K562 (cell line): ENCODE data around the gene TULP4. TPM values are rescaled to one million over a fixed set of nuclear protein-coding genes. Genes with fewer than 3 reads are reported as not detected.

Source experiments
- ATAC-seq: fragments of 200-7000 bp; cut with Tn5 transposase; 3 replicates; pipeline ENCODE4 v1.9.1; 2020; ENCODE audit warnings: moderate library complexity
- BruUV-seq: library from RNA; stranded (reverse); fragments of 400-500 nt; replicated peaks from 2 replicates; lab custom pipeline; 2021; lab: Mats Ljungman, UMichigan
- CTCF ChIA-PET: fragments of 300-600 bp; formaldehyde crosslinking; extraction: SDS; loops from one replicate; lab custom pipeline; 2021; ENCODE audit warnings: low intra/inter-chr PET ratio; lab: Yijun Ruan, JAX
- POLR2A ChIA-PET: fragments of 300-600, 350-650 bp; sonication (Branson Sonifier 250); formaldehyde crosslinking; extraction: SDS; loops from one replicate; lab custom pipeline; 2021; ENCODE audit warnings: antibody characterized with exemption, inconsistent platforms; lab: Yijun Ruan, JAX
- DNase-seq, 4 experiments: peaks; one replicate each; pipeline versions ENCODE4 v3.0.0 to v3.0.0-alpha.2; 2011 to 2018; ENCODE audit warnings: low spot score in 3 of 4, mixed read lengths in 3 of 4; ENCODE audit errors: extremely low read depth in 1 of 4
- FAIRE-seq: peaks from 2 replicates; lab custom pipeline; 2011; peaks lifted over from hg19 to GRCh38; lab: Jason Lieb, UNC
- H2AFZ ChIP-seq: 2 replicates; pipeline ENCODE4 v1.6.0; 2011; ENCODE audit warnings: low read depth, low read length, control low read depth, inconsistent platforms
- H3K27ac ChIP-seq: fragments of 200-600 bp; 3 replicates; pipeline ENCODE4 v1.8.0; 2011; ENCODE audit warnings: low read depth, mild to moderate bottlenecking, control low read depth, inconsistent platforms, low read length, moderate library complexity, mixed read lengths; ENCODE audit errors: extremely low read depth
- H3K27me3 ChIP-seq, 2 experiments: fragments of 300-600 bp in 1 of 2; 2 replicates in 1 of 2; 3 replicates in 1 of 2; pipeline versions ENCODE4 v1.6.0 to v1.8.0; 2011; ENCODE audit warnings: inconsistent platforms in 2 of 2, low read length in 2 of 2, mild to moderate bottlenecking in 1 of 2, mixed read lengths in 1 of 2, moderate library complexity in 1 of 2; ENCODE audit not compliant: control insufficient read depth in 2 of 2, insufficient read depth in 2 of 2
- H3K36me3 ChIP-seq: fragments of 300-600 bp; 3 replicates; pipeline ENCODE4 v1.8.0; 2011; ENCODE audit warnings: mild to moderate bottlenecking, low read length, inconsistent platforms; ENCODE audit not compliant: control insufficient read depth, insufficient read depth
- H3K4me1 ChIP-seq, 2 experiments: fragments of 200-600 bp in 1 of 2; replicated peaks in 1 of 2; 2 replicates in 1 of 2; 3 replicates in 1 of 2; pipeline versions ENCODE4 v1.5.1 to v1.8.0; 2011; ENCODE audit warnings: inconsistent platforms in 2 of 2, low read length in 2 of 2, mild to moderate bottlenecking in 1 of 2, mixed read lengths in 1 of 2, moderate library complexity in 1 of 2; ENCODE audit not compliant: control insufficient read depth in 2 of 2, insufficient read depth in 2 of 2
- H3K4me2 ChIP-seq: 2 replicates; pipeline ENCODE4 v1.6.1; 2011; ENCODE audit warnings: low read length, control low read depth, inconsistent platforms, mixed read lengths; ENCODE audit not compliant: insufficient read depth
- H3K4me3 ChIP-seq: fragments of 200-600 bp; sonication (generic), shearing (Covaris generic); 2 replicates; pipeline ENCODE4 v1.5.1; 2016; ENCODE audit warnings: control low read depth, inconsistent platforms
- H3K79me2 ChIP-seq: fragments of 200-600 bp; 3 replicates; pipeline ENCODE4 v1.8.0; 2011; ENCODE audit warnings: low read length, inconsistent platforms; ENCODE audit not compliant: control insufficient read depth, insufficient read depth
- H3K9ac ChIP-seq, 2 experiments: 2 replicates each; pipeline versions ENCODE4 v1.6.0 to v1.6.1; 2011; ENCODE audit warnings: low read depth in 2 of 2, low read length in 2 of 2, control low read depth in 1 of 2, inconsistent platforms in 1 of 2, mild to moderate bottlenecking in 1 of 2, mixed read lengths in 1 of 2; ENCODE audit not compliant: insufficient read depth in 1 of 2
- H3K9me1 ChIP-seq: one replicate; pipeline ENCODE4 v1.6.0; 2011; ENCODE audit warnings: inconsistent platforms, mild to moderate bottlenecking, low read length, moderate library complexity; ENCODE audit not compliant: control insufficient read depth, insufficient read depth
- H3K9me3 ChIP-seq: replicated peaks from 2 replicates; pipeline ENCODE4 v1.5.1; 2011; ENCODE audit warnings: low read depth, low read length, inconsistent platforms; ENCODE audit not compliant: control insufficient read depth, insufficient read depth
- H4K20me1 ChIP-seq: replicated peaks from 2 replicates; pipeline ENCODE4 v1.6.1; 2011; ENCODE audit warnings: low read length, inconsistent platforms, mixed read lengths; ENCODE audit not compliant: control insufficient read depth, insufficient read depth
- CCNT2 ChIP-seq: IDR thresholded peaks from 2 replicates; pipeline ENCODE4 v1.6.1; 2011; ENCODE audit warnings: borderline replicate concordance, low read depth, mild to moderate bottlenecking, moderate library complexity, mixed read lengths, low read length; ENCODE audit not compliant: insufficient read length; ENCODE audit errors: extremely low read depth
- FOXK1 ChIP-seq: sonication (generic); formaldehyde crosslinking; IDR thresholded peaks from 2 replicates; pipeline ENCODE4 v1.8.0; 2022; ENCODE audit warnings: missing genetic modification reagents, mild to moderate bottlenecking, borderline replicate concordance
- HDAC3 ChIP-seq: fragments of 450-650 bp; IDR thresholded peaks from 2 replicates; pipeline ENCODE4 v1.6.1; 2018; ENCODE audit warnings: borderline replicate concordance, mild to moderate bottlenecking, moderate library complexity; ENCODE audit not compliant: partially characterized antibody
- NFE2L1 ChIP-seq: fragments of 450-650 bp; IDR thresholded peaks from 2 replicates; pipeline ENCODE4 v1.6.1; 2016; ENCODE audit warnings: missing genetic modification characterization, low read depth, mild to moderate bottlenecking, missing compliant biosample characterization, moderate library complexity, borderline replicate concordance
- NR2F6 ChIP-seq: fragments of 450-650 bp; formaldehyde crosslinking; IDR thresholded peaks from 2 replicates; pipeline ENCODE4 v1.4.0; 2020; ENCODE audit warnings: mild to moderate bottlenecking
- POLR2B ChIP-seq: fragments of 450-650 bp; IDR thresholded peaks from 2 replicates; pipeline ENCODE4 v1.6.1; 2018; ENCODE audit warnings: low read depth; ENCODE audit not compliant: partially characterized antibody
- POLR2G ChIP-seq: fragments of 200-400 bp; formaldehyde crosslinking; IDR thresholded peaks from 2 replicates; pipeline ENCODE4 v1.6.1; 2017; ENCODE audit warnings: low read depth, mild to moderate bottlenecking, antibody characterized with exemption, low read length, moderate library complexity
- RB1 ChIP-seq: fragments of 450-650 bp; IDR thresholded peaks from 2 replicates; pipeline ENCODE4 v1.6.1; 2017; ENCODE audit warnings: low read depth, mild to moderate bottlenecking
- RHOXF2B ChIP-seq: fragments of 250-450 bp; sonication (Bioruptor Pico); conservative IDR thresholded peaks from 2 replicates; pipeline ENCODE4 v1.5.1; 2021
- SMARCA4 ChIP-seq: fragments of 450-650 bp; IDR thresholded peaks from 2 replicates; pipeline ENCODE4 v1.6.1; 2016
- ZNF239 ChIP-seq: fragments of 250-450 bp; sonication (Bioruptor Pico); IDR thresholded peaks from 2 replicates; pipeline ENCODE4 v1.4.0; 2020; ENCODE audit warnings: mild to moderate bottlenecking
- ZNF699 ChIP-seq: fragments of 250-450 bp; sonication (Bioruptor Pico); IDR thresholded peaks from 2 replicates; pipeline ENCODE4 v1.8.0; 2021; ENCODE audit warnings: mild to moderate bottlenecking, moderate library complexity; ENCODE audit not compliant: insufficient replicate concordance
- WGBS: fragments of 100-300 bp; shearing (Covaris generic); methylation state at CpG from one replicate; pipeline ENCODE4 v1.1.6; 2016; ENCODE audit warnings: low coverage, mixed read lengths; ENCODE audit not compliant: insufficient coverage; ENCODE audit errors: missing lambda C conversion rate; 5-methylcytosine and 5-hydroxymethylcytosine counted together
- in situ Hi-C: fragments of 300-500 bp; cut with MboI; formaldehyde crosslinking; loops from 4 replicates; pipeline ENCODE4 v1.15.0; 2018; ENCODE audit warnings: inconsistent platforms, mixed read lengths
- intact Hi-C: fragments of 100-400 bp; cut with micrococcal nuclease; formaldehyde crosslinking; loops from 2 replicates; pipeline ENCODE4 v1.14.2; 2022
- polyA plus RNA-seq, 8 experiments: library from polyadenylated mRNA; depleted of rRNA in 4 of 8; stranded (reverse) in 5 of 8; unstranded in 3 of 8; fragments of >200 nt; fragmentation: Nextera tagmentation in 2 of 8; fragmentation: Illumina TruSeq in 1 of 8; extraction: Ambion mirVana in 2 of 8; extraction: Trizol in 1 of 8; gene quantifications; 2 replicates each; pipeline versions ENCODE4 v1.2.1 to v1.2.3, GENCODE V29; 2011 to 2014; ENCODE audit warnings: inconsistent platforms in 1 of 8, missing spikeins in 1 of 8
- total RNA-seq, 7 experiments: library from RNA; depleted of rRNA in 6 of 7; stranded (reverse); fragments of >200 nt in 6 of 7; fragmentation: Illumina TruSeq in 2 of 7; extraction: Trizol in 2 of 7; gene quantifications; 2 replicates each; pipeline versions ENCODE4 v1.2.1 to v1.2.3, GENCODE V29; 2011 to 2021; ENCODE audit warnings: low replicate concordance in 1 of 7
- TF ChIP-seq, protein P1 (sequence below): fragments of 450-650 bp; conservative IDR thresholded peaks from 2 replicates; pipeline ENCODE4 v1.6.1; 2016; ENCODE audit warnings: missing genetic modification characterization, low read depth, mild to moderate bottlenecking, control low read depth, missing compliant biosample characterization
- TF ChIP-seq, protein P2 (sequence below): fragments of 250-450 bp; sonication (Bioruptor Pico); IDR thresholded peaks from 2 replicates; pipeline ENCODE4 v1.4.0; 2020

Gene TULP4
- total and polyA plus RNA-seq, 9 of the 15 experiments (the other 6 are each of a cell fraction or from before 2014, with no cell fraction given) = 1.2 to 50.4 (median 11.0) TPM

DNA sequence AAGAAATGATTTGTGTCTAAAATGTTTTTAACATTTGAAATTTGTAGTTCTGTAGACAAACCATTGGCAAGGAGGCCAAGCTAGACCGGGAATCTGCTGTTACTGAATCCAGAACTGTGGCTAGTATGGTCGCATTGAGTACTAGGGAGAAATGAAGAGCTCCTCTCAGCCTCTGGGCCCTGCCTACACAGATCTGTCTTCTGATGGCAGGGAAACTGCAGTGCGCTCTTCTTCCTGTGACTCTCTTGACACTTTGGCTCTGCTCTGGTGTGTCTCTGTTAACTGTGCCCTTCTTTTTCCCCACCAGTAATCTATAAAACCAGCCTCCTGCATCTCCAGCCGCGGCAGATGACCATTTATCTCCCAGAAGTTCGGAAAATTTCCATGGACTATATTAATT lies 186.1 kb downstream of the TULP4 start:
- Histone ChIP-seq H3K79me2 (no peaks in the 10 kb centered on the region), H3K4me2 (no peak overlapping the region), H3K9ac (no peak overlapping the region), H3K9me1 (no peaks in the 10 kb centered on the region), H3K36me3 (peaks cover 41% of the 10 kb centered on the region), H2AFZ (no peak overlapping the region), H4K20me1 (no peaks in the 10 kb centered on the region), H3K27ac (no peak overlapping the region), H3K9me3 (no peaks in the 10 kb centered on the region), H3K4me3 (no peak overlapping the region), H3K4me1 (no peaks in the 10 kb centered on the region), H3K27me3 (no peaks in the 10 kb centered on the region)
- ChIA-PET CTCF (no interaction called here), POLR2A (interaction anchor here (0.7 kb wide), 1 partner anchor 10 kb away, joined by 3 read pairs; no protein-coding TSS in a partner anchor)
- in situ Hi-C loops (no loop called here), intact Hi-C loops (no loop called here)
- no TSS peak for BruUV-seq
- TF ChIP-seq SMARCA4 = no peak
- TF ChIP-seq, protein P1, sequence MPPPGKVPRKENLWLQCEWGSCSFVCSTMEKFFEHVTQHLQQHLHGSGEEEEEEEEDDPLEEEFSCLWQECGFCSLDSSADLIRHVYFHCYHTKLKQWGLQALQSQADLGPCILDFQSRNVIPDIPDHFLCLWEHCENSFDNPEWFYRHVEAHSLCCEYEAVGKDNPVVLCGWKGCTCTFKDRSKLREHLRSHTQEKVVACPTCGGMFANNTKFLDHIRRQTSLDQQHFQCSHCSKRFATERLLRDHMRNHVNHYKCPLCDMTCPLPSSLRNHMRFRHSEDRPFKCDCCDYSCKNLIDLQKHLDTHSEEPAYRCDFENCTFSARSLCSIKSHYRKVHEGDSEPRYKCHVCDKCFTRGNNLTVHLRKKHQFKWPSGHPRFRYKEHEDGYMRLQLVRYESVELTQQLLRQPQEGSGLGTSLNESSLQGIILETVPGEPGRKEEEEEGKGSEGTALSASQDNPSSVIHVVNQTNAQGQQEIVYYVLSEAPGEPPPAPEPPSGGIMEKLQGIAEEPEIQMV (tag) = no peak
- TF ChIP-seq POLR2G = no peak
- TF ChIP-seq FOXK1 = no peak
- no peak for TF ChIP-seq ZNF699 (CRISPR knock-in tag)
- TF ChIP-seq, protein P2, sequence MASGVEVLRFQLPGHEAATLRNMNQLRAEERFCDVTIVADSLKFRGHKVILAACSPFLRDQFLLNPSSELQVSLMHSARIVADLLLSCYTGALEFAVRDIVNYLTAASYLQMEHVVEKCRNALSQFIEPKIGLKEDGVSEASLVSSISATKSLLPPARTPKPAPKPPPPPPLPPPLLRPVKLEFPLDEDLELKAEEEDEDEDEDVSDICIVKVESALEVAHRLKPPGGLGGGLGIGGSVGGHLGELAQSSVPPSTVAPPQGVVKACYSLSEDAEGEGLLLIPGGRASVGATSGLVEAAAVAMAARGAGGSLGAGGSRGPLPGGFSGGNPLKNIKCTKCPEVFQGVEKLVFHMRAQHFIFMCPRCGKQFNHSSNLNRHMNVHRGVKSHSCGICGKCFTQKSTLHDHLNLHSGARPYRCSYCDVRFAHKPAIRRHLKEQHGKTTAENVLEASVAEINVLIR (CRISPR knock-in tag) = no peak
- TF ChIP-seq ZNF239 (CRISPR knock-in tag) = no peak
- no peak for TF ChIP-seq NFE2L1
- TF ChIP-seq CCNT2 = no peak
- no peak for TF ChIP-seq NR2F6
- TF ChIP-seq RHOXF2B (CRISPR knock-in tag) = no peak
- TF ChIP-seq POLR2B = no peak
- no peak for TF ChIP-seq HDAC3
- TF ChIP-seq RB1 = no peak
- ATAC-seq = no peak
- no peak for DNase-seq
- 86% methylated on average over 6 of the region's 6 CpGs for WGBS
- FAIRE-seq = no peak
